HEK293 (cell line): ENCODE measurements around the gene PPP2CA.

ENCODE experiments used
- CTCF ChIA-PET: fragments of 350-600 bp; formaldehyde crosslinking; extraction: SDS; loops from one replicate; lab custom pipeline; 2021; ENCODE audit warnings: antibody characterized with exemption; lab: Yijun Ruan, JAX
- POLR2A ChIA-PET: fragments of 300-600 bp; formaldehyde crosslinking; extraction: SDS; loops from one replicate; lab custom pipeline; 2020; ENCODE audit warnings: antibody characterized with exemption, inconsistent platforms; lab: Yijun Ruan, JAX
- H3K27ac ChIP-seq: fragments of 200-500 bp; sonication (Bioruptor generic); 2 replicates; pipeline ENCODE4 v1.5.1; 2014; ENCODE audit warnings: low read depth, low read length, control low read depth, inconsistent platforms; ENCODE audit errors: extremely low read depth
- H3K36me3 ChIP-seq, 2 experiments: fragments of 200-500 bp in 1 of 2; sonication (Bioruptor generic) in 1 of 2; 1 replicate in 1 of 2; 2 replicates in 1 of 2; pipeline ENCODE4 v1.5.1; 2014 to 2017; ENCODE audit warnings: inconsistent platforms in 2 of 2, low read length in 2 of 2; ENCODE audit not compliant: control insufficient read depth in 2 of 2, insufficient read depth in 1 of 2
- H3K4me1 ChIP-seq: fragments of 200-500 bp; sonication (Bioruptor generic); 2 replicates; pipeline ENCODE4 v1.5.1; 2014; ENCODE audit warnings: mild to moderate bottlenecking, low read length, inconsistent platforms; ENCODE audit not compliant: control insufficient read depth, insufficient read depth
- H3K4me3 ChIP-seq: 2 replicates; pipeline ENCODE4 v1.5.1; 2011; ENCODE audit warnings: low read depth, mild to moderate bottlenecking, control low read depth, low read length, moderate library complexity
- H3K9me3 ChIP-seq: fragments of 200-500 bp; sonication (Bioruptor generic); 2 replicates; pipeline ENCODE4 v1.5.1; 2014; ENCODE audit warnings: low read depth, low read length, inconsistent platforms; ENCODE audit not compliant: control insufficient read depth, insufficient read depth
- HOXC10 ChIP-seq: sonication (generic); formaldehyde crosslinking; IDR thresholded peaks from 2 replicates; pipeline ENCODE4 v1.8.1; 2023; ENCODE audit warnings: mild to moderate bottlenecking, missing genetic modification reagents
- HOXD13 ChIP-seq: sonication (generic); formaldehyde crosslinking; IDR thresholded peaks from 2 replicates; pipeline ENCODE4 v1.8.0; 2022; ENCODE audit warnings: missing genetic modification reagents, borderline replicate concordance
- PATZ1 ChIP-seq: fragments of 450-650 bp; formaldehyde crosslinking; IDR thresholded peaks from 2 replicates; pipeline ENCODE4 v1.5.1; 2016; ENCODE audit warnings: missing biosample characterization, missing genetic modification characterization
- SCRT1 ChIP-seq: fragments of 450-650 bp; formaldehyde crosslinking; IDR thresholded peaks from 2 replicates; pipeline ENCODE4 v1.5.1; 2016; ENCODE audit warnings: missing biosample characterization, missing genetic modification characterization, borderline replicate concordance
- SP2 ChIP-seq: fragments of 450-650 bp; formaldehyde crosslinking; IDR thresholded peaks from 2 replicates; pipeline ENCODE4 v1.5.1; 2016; ENCODE audit warnings: missing biosample characterization, missing genetic modification characterization
- ZNF2 ChIP-seq: fragments of 450-650 bp; formaldehyde crosslinking; IDR thresholded peaks from 2 replicates; pipeline ENCODE4 v1.5.1; 2016; ENCODE audit warnings: missing biosample characterization, missing genetic modification characterization
- ZNF274 ChIP-seq, 2 experiments: fragments of 200-500 bp in 1 of 2; fragments of 450-650 bp in 1 of 2; sonication (Bioruptor generic) in 1 of 2; formaldehyde crosslinking in 1 of 2; IDR thresholded peaks; 2 replicates each; pipeline versions ENCODE4 v1.5.1 to v1.6.1; 2014 to 2016; ENCODE audit warnings: borderline replicate concordance in 1 of 2, inconsistent platforms in 1 of 2, low read length in 1 of 2, missing biosample characterization in 1 of 2, missing genetic modification characterization in 1 of 2
- ZNF311 ChIP-seq: fragments of 450-650 bp; formaldehyde crosslinking; IDR thresholded peaks from 2 replicates; pipeline ENCODE4 v1.5.1; 2017; ENCODE audit warnings: missing biosample characterization, missing genetic modification characterization, borderline replicate concordance
- ZNF37A ChIP-seq: fragments of 450-650 bp; IDR thresholded peaks from 2 replicates; pipeline ENCODE4 v1.5.1; 2018; ENCODE audit warnings: missing biosample characterization, missing genetic modification characterization
- ZNF449 ChIP-seq: fragments of 450-650 bp; formaldehyde crosslinking; IDR thresholded peaks from 2 replicates; pipeline ENCODE4 v1.5.1; 2017; ENCODE audit warnings: missing biosample characterization, mild to moderate bottlenecking, missing genetic modification characterization, moderate library complexity
- ZNF580 ChIP-seq: fragments of 450-650 bp; formaldehyde crosslinking; IDR thresholded peaks from 2 replicates; pipeline ENCODE4 v1.5.1; 2016; ENCODE audit warnings: missing biosample characterization, missing genetic modification characterization
- ZNF639 ChIP-seq: fragments of 450-650 bp; formaldehyde crosslinking; IDR thresholded peaks from 2 replicates; pipeline ENCODE4 v1.5.1; 2016; ENCODE audit warnings: missing biosample characterization, missing genetic modification characterization
- ZNF654 ChIP-seq: fragments of 450-650 bp; formaldehyde crosslinking; IDR thresholded peaks from 2 replicates; pipeline ENCODE4 v1.5.1; 2016; ENCODE audit warnings: low read depth, missing biosample characterization, missing genetic modification characterization
- ZNF670 ChIP-seq: fragments of 450-650 bp; formaldehyde crosslinking; IDR thresholded peaks from 2 replicates; pipeline ENCODE4 v1.5.1; 2016; ENCODE audit warnings: missing biosample characterization, missing genetic modification characterization, low read depth

The PPP2CA gene

GRCh38 chr5:134184155-134185135, 41.4 kb downstream of the PPP2CA start (continued):
- TF ChIP-seq ZNF311 (tag by site-specific recombination) (no peak), ZNF654 (tag by site-specific recombination) (peak; percentile 85), PATZ1 (tag by site-specific recombination) (0 out of 2 replicates have a peak, but pooled peaks have one; percentile 19), ZNF37A (tag by site-specific recombination) (no peak)
- TF ChIP-seq, all 188 proteins: peak for 5

- ChIA-PET CTCF (interaction anchor here (0.6 to 9.1 kb wide), 22 partner anchors 8 to 188 kb away, joined by 3 to 92 read pairs (median 4); no protein-coding TSS in a partner anchor), POLR2A (no interaction called here)
- no peak overlapping the region for H3K27ac ChIP-seq
- no peak overlapping the region for H3K4me3 ChIP-seq
- H3K36me3 ChIP-seq = no peaks in the 10 kb centered on the region
- no peak for TF ChIP-seq ZNF670 (tag by site-specific recombination)
- TF ChIP-seq HOXC10 (CRISPR knock-in tag) = no peak
- no peak for TF ChIP-seq ZNF639
- TF ChIP-seq ZNF449 = no peak
- no peak for TF ChIP-seq ZNF2 (tag by site-specific recombination)
- no peak for TF ChIP-seq ZNF580 (tag by site-specific recombination)
- TF ChIP-seq HOXD13 (CRISPR knock-in tag) = no peak
- TF ChIP-seq SP2 = no peak
- no peak for TF ChIP-seq SCRT1 (tag by site-specific recombination)
- H3K9me3 ChIP-seq = no peaks in the 10 kb centered on the region
- H3K4me1 ChIP-seq = no peaks in the 10 kb centered on the region
These were observed 42.4 kb downstream of the PPP2CA start for GRCh38 chr5:134183481-134183880.

- no peak overlapping the region for H3K27ac ChIP-seq
- H3K9me3 ChIP-seq = no peaks in the 10 kb centered on the region
- CTCF ChIA-PET = no interaction called here
- no peak for TF ChIP-seq ZNF274 (IDR thresholded peaks at IDR 0.05; ENCODE audit: low read length)
- no peak for TF ChIP-seq ZNF274 (tag by site-specific recombination; IDR thresholded peaks at IDR 0.05; ENCODE audit: borderline replicate concordance)
- H3K4me3 ChIP-seq = no peak overlapping the region
- peaks cover 3 to 8% of the 10 kb centered on the region in 2 experiments; a peak in 2 of 3 replicates for H3K36me3 ChIP-seq
- POLR2A ChIA-PET = interaction anchor here (0.8 to 2.1 kb wide), 5 partner anchors 25 to 208 kb away, joined by 5 to 13 read pairs (median 9); partner anchors contain the start of gene PPP2CA
- H3K4me1 ChIP-seq = peaks cover 10% of the 10 kb centered on the region
These were observed 47.8 kb downstream of the PPP2CA start for GRCh38 chr5:134178096-134178419.
